Measurements from ENCODE around the gene RPTOR.
A peak's percentile ranks its signal among the peaks of the same experiment; 100 is the strongest.
"Not testable (repeated sequence)": the region's sequence is repeated elsewhere in the genome, so short reads cannot be mapped to it uniquely, and the experiment has no call there.

Gene RPTOR

GRCh38 chr17:80671825-80672110 lies 127.1 kb downstream of the RPTOR start:
- DNase-seq: no peak

GRCh38 chr17:80673152-80673920 lies 128.7 kb downstream of the RPTOR start:
- DNase-seq: no peak

DNA sequence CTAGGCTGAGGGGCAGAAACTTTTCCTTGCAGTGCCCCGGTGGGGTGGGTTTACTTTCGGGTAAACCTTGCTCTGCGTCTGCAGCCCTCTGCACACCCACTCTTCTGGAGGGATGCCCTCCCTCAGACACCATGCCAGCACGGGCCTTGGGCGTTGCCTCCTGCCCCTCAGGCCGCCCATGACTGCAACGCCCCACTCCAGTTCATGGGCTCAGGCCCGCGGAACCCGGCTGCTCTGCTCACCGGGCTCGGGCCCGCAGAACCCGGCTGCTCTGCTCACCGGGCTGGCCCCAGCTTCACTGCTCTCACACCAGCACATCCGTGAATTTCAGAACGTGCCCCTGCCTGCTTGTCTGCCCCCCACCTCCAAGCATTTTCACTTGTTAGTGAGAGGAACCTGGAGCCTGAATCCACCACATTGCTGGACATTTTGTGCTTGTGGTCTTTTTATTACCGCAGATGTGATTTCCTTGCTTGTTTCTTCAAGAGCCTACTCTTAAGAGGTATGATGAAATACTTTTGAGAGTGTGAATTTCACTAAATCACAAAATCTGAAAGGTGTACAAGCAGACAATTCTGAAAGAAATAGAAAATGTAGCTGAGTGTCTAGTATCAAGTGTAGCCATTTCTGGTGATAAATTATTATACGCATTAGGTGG lies 130.9 kb downstream of the RPTOR start:
- no peak for DNase-seq

GRCh38 chr17:80676096-80676466 lies 131.4 kb downstream of the RPTOR start:
- DNase-seq: no peak

DNA sequence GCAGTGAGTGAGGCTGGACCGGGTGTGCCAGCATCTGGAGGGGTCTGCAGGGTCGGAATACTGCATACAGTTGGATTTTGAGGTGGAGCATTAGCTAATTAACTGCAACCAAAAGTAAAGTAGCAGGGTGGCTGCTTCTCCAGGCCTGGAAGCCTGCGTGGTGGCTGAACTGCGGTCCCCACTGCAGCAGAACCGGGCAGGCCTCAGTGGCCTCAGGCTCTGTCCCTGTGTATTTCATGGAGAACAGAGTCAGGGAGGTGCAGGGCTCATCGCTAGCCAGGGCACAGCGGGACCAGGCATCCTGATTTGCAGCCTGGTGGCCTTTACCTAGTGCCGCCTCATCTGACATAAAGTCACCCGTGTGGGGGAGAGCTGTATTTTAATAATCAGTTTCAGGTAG lies 131.9 kb downstream of the RPTOR start:
- DNase-seq: no peak

- DNase-seq: no peak
Observed at GRCh38 chr17:80677214-80677756, 132.6 kb downstream of the RPTOR start.

DNA sequence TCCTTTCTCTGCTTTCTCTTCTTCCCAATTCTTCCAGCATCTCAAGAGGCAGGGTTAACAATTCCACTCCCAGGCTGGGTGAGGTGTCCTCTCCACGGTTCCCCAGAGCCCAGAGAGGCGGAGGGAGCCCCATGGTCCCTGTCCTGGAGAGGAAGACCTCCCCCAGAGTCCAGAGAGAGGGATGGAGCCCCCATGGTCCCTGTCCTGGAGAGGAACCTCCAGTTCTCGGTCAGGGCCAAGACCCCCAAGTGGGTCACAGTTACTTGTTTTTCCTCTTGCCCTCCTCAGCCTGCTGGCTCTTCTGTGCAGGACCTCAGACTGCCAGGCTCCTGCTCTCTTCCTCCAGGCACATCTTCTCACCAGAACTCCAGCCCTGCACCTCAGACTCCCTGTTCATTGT lies 135.2 kb downstream of the RPTOR start:
- no peak for DNase-seq

GRCh38 chr17:80681215-80681614 lies 136.6 kb downstream of the RPTOR start:
- DNase-seq: no peak

DNA sequence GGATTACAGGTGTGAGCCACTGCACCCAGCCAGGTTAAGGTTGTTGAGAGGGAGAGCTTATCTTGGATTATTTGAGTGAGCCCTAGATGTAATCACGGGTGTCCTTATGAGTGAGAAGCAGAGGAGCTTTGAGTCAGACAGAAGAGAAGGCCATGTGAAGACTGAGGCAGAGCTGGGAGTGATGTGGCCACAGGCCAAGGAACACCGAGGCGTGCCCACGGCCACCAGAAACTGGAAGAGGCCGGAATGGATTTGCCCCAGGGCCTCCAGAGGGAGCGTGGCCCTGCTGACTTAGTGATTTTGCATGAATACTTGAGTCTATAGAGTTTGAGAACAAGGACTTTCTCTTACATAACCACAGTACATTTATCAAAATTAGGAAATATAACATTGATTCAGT lies 137.7 kb downstream of the RPTOR start:
- DNase-seq: no peak

DNA sequence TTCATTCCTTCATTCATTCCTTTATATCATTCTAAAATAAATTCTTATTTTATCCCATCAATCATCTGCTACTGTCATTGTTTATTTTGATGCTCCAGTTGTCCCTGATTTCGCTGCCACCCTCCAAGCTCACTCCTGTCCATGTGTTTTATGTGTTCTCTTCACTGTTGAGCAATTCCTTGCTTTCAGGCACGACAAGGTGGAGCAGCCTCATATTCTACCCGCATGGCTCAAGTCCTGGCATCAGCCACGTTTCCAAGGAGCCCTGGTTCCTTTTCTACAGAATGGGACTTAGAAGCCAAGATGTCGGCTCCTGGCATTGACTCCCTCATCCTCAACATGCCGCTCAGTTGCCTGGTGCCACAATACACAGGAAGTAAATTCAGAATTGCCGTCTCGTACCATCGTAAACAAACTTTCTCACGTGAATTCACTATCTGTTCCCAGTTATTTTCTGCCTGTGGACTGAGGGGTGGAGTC lies 139.0 kb downstream of the RPTOR start:
- DNase-seq: no peak

DNA sequence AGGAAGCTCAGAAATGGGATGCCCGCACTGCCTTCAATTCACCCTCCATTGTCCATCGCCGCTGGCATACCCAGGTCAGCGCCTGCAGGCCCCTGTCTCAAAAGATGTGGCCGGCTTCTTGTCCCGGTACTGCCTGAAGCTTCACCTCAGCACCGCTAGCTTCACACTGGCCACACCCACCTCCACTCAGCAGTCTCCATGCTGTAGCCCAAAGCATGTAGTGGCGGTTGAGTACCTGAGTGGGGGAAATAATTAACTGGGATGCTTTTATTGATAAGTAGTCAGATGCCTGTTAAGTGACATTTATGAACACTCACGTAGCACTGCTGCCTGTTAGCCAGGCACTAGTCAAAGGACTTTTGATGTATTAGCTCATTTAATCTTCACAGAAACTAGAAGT lies 143.2 kb downstream of the RPTOR start:
- no peak for DNase-seq

DNA sequence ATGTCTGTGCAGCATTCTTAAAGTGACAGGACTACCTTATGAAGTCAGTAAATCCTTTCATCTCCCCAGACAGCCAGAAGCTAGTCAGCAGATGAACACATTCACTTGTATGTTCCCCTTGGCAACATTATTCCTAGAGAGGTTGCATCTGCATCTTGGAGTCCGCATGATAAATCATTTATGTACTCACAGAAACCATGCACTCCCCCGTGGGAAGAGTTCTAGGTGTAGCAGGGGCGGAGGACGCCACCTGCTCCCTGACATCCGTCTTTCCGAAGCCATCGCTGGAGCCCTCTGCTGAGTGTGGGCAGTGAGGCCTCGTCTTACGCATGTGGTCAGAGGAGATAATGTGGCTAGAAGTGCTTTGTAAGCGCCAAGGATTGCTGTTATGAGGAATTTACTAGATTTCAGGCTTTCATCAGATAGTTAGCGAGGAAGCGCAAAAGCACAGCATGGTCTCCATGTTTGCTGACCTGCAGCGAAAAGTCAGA lies 144.5 kb downstream of the RPTOR start:
- DNase-seq: no peak

- no peak for DNase-seq
Observed at GRCh38 chr17:80691784-80692183, 147.1 kb downstream of the RPTOR start.

DNA sequence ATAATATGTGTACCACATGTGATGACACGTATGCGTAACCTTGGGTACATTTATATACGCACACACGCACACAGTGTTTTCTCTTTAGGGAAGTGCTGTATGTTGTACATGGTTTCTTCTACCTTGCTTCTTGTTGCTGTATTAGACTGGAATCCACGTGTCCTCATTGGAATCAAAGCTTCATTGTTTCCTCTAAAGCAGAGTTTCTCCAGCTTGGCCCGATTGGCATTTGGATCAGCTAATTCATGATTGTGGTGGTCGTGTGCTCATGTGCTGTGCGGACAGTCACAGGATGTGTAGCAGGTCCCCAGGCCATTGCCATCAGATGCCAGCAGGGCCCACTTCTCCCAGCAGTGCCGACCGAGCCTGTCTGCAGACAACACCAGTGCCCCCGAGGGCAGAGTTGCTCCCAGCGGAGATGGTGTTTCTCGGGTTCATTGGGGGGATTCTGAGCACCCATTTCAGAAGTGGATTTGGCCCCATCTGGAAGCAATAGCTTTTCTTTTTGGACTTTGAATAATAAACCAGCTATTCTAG lies 148.4 kb downstream of the RPTOR start:
- DNase-seq: no peak

DNA sequence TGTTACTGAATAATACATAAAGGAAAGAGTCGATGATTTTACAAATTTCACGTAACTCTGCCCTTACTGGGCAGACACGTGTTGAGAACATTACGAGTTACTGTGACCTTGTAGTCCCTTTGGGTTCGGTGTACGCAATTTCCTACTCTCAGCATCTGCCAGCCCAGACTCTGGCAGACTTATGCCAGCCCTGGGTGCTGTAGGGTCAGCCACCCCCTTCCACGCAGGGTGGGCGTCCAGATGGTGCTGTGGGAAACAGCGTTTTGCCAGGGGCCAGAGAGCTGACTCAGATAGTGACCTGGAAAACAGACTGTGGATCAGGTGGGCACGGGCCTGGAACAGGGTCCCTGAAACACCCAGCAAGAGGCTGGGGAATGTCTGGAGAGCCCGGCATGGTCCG lies 148.9 kb downstream of the RPTOR start:
- DNase-seq: no peak

GRCh38 chr17:80694085-80694991 lies 149.7 kb downstream of the RPTOR start:
- DNase-seq: peak; percentile 91

DNA sequence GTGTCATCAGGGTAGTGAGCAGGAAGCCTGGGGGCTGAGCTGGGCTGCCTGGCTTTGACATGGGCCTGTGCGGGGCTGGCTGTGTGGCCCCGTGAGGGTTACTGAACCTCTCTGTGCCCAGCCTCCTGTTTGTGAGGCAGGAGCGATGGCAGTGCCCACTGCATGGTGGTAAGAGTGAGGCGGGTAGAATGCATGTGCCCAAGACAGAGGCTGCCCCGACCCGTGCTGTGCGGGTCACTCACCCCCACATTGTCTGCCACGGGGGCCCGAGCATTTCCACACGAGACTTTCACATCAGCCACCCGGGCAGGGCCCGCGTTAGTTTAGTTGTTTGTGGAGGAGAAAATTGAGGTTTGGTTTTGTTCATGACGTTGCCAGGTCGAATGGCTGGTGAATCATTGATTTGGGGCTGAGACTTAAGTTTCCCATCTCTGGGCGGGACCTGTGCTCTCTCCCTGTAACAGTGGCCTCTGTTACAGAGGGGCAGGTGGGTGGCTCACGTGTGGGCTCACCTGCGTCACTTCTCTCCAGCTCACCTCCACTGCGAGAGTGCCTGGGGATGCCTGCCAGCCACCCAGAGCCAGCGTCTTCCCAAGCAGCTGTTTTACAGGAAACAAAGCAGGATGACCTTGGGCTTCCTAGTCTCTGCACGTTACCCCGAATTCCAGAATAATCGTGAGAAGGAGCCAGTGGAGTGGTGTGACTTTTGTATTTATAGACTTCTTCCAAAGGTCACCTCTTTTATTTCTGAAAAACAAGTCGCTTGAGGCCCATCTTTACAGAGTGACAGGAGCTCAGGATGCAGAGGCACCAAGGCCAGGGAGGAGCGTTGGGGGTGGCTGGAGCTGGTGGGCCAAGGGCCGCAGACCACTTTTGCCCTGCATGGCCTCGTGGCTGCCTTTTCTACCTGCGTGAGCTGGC lies 150.6 kb downstream of the RPTOR start:
- no peak for DNase-seq

GRCh38 chr17:80695979-80696378 lies 151.3 kb downstream of the RPTOR start:
- no peak for DNase-seq

- no peak for DNase-seq
Observed at GRCh38 chr17:80696456-80696855, 151.8 kb downstream of the RPTOR start.

GRCh38 chr17:80696964-80697363 lies 152.3 kb downstream of the RPTOR start:
- DNase-seq: no peak

- no peak for DNase-seq
Observed at GRCh38 chr17:80698297-80698696, 153.7 kb downstream of the RPTOR start.

- not testable (repeated sequence) for DNase-seq
Observed at GRCh38 chr17:80699205-80699604, 154.6 kb downstream of the RPTOR start.
